HG03432 (cell line): ENCODE results near the gene TMEM273.

Experiments
- ATAC-seq: cut with Tn5 transposase; IDR thresholded peaks from one replicate; pipeline ENCODE4 v1.9.1; 2021; ENCODE audit warnings: mild to moderate bottlenecking, moderate library complexity; ENCODE audit not compliant: unreplicated experiment

TMEM273 gene

DNA sequence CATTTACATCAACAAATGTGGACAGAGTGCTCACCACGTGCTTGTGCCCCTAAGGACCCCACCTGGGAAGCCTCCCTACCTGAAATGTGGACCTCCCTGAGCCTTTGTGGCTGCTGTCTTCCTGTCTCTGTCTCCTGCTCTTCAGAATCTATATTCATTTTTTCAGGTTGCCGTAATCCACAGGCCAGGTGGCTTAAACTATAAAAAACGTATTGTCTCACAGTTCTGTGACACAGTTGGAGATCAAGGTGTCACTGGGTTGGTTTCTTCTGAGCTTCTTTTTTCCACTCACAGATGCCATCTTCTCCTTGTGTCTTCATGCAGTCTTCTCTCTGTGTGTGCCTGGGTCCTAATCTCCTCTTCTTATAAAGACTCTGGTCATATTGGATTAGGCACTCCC is 67.3 kb downstream of the TMEM273 start:
- no peak for ATAC-seq

DNA sequence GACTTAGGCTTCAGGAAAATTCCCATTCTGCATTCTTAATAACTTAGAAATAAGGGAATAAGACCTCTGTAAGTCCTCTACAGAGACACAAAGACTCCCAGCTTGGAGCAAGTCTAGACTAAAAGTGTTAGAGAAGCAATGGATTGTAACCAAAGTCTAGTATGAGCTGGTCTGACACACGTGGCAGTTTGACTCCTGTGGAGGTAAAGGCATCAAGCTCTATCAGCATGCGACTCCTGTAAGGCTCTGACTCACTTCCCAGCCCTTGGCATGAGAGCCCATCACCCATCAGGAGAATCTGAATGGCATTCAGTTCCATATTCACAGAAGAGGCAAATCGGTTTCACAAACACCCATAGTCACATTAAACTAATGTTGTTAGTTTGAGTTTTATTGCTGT is 68.4 kb downstream of the TMEM273 start:
- no peak for ATAC-seq

DNA sequence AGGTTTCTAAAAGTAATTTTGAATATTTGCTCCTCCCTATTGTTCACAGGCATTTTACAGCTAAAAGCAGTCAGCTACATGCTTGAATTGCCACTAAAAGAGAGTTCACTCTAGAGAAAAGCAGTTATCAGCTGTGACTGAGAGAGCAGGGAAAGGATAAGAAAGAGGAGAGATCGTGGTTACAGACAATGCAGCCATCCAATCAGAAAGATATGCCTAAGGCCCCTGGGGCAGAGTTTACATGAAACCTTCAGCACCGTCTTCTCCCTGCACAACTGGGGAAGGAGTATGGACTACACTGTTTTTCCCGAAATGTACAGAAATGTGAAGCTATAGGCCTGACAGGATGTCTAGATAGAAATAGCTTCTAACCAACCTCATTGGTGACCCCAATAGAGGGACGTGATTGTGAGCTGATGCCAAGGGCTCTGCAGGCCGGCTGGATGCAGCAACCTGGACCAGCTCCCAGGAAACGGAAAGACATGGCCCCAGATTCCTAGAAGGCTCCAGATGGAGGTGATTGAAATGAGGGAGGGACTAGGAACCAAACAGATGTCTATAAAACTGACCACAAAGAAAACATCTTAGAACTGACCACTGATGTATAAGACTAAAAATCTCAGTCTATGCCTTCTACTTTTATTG is 69.6 kb downstream of the TMEM273 start:
- ATAC-seq: no peak

DNA sequence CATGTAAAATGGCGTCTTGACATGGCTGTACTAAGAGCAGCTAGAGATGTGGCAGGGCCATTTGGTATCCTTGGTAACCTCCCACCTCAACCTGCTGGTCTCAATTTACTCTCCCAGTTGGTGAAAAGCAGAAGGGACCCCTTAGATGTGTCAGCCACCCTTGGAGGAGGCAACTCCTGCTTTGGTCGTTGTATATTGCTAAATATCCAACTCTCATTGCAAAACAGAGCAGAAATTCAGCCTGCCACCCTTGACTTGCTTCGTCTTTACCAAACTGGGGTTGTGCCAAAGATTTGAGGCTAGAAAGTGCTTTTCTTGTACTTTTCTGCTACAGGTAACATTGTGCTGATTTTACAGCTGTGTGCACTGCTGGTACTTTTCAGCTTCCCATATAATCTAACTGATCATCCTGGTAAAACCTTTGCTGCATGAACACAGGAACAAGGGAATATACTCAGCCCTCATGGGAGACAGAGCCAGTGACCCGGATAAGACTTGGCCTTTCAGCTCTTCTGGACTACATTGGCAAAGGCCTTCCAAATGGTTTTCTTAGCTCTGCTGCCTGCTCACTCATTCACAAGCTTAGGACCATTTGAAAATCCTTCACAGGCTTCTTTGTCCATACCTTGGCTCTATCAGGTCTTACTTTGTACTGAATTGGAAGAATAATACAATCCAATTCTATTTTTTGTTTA is 70.7 kb downstream of the TMEM273 start:
- no peak for ATAC-seq

DNA sequence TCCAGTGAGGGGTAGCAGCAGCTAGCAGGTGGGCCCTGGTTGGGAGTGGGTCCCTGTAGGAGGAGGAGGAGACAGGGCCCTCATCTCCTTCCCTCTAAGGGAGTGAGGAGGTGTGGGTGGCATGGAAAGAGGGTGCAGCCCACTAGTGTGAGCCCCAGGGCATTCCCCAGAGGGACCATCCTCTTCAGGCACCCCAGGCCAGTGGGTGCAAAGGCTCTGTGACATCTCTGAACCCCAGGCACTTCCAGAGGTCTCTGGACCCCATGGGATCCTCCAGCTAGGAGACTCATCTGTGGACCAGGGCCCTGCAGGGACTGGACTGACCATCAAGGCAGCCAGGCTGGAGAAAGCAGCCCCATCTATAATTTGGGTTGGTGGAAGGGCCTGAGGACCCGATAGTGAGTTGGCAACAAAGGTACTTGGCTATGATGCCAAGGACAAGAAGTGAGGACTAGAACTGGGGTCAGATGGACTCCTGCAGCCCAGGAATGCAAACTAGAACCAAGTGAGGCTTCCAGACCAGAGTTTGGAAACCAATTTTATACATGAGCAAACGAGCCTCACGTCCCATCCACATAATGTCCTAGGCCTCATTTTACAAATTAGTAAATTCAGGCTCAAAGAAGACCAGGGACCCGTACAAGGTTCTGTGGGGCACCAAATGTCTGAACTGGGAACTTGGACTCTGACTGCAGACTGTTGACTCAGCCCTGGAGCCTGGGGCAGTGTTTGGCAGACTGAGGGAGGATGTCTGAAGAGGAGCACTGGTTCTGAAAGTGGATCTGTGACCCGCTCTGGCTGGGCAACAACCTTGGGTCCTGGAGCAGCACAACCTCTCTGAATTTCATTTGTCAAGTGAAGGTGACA is 71.4 kb downstream of the TMEM273 start:
- no peak for ATAC-seq

DNA sequence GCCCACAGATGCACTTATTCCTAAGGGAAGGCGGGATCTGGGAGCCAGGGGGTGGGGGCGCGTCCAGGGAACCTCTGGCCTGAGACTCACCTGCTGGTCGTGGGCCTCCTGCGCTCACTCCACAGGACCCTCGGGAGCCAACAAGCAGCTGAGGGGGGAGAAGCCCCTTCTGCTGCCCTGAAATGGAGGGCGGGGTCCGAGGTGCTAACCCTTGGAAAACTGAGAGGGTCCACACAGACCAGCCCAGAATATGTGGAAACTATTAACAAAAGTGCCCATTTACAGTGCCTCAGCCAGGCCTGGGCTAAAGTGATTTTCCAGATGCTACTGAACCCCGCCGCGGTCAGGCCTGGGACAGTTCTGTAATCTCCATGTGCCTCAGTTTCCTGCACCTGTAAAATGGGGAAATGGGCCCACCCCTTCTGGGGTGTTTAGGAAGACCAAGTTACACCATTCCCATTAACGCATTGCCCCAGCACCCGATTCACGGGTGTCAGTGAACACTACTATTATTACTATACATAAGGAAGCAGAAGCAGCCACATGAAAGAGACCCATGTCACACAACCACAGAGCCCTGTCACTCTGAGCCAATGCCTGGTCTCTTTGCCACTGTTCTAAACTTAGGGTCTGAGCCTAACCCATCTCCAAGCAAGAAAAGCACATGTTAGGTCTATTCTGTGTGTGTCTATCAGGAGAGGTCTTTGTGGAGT is 72.2 kb downstream of the TMEM273 start:
- ATAC-seq: no peak

DNA sequence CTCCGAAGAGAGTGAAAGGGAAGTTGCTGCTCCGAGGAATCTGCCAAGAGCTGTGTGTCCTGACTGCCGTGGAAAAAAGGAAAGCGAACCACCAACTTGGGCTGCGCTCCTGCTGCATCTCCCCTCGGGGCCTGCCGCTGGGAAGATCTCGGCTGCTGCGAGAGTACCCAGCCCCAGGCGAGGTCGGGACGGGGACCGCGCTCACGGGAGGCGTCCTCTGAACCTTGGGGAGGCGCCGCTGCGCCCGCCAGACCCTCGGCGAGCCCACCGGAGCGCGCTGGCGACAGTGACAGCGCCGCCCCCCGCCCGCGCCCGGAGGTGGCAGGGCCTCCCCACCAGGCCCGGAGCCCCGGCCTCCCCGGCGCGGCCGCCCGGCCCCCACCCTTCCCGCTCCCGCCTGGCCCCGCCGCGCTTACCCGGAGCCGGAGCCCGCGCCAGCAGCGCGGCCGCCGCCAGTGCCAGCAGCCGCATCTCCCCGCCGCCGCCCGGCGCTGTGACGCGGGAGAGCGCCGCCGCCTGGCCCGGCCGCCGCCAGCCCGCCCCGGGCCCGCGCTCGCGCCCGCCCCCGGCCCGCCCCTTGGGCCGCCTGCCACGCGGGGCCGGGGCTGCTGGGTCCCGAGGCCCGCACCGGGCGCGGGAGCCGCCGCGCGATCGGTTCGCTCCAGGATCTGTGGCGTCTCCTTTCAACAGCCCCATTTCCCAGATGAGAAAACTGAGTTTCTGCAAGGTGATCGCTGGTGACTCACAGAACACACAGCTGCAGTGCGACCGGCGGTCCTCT is 73.0 kb downstream of the TMEM273 start, which contains the start of gene VSTM4:
Gene VSTM4 (minus strand): TSS at position 508 of the 781 bp plus-strand sequence. CDS start 37 bp downstream, at position 471.
- ATAC-seq: no peak

DNA sequence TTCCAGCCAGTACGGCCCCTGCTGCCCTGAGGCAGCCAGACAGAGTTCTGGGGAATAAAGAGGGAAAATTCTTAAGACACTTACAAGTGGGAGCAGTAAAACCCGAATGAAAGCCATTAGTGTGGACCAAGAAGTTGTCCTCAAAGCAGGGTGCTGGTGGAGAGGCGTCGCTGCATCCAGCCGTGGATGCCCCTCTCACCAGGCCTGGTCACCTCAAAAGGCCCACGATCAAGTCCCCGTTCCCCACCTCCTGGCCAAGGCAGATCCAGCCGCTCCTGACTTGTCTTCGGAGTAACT is 73.5 kb downstream of the TMEM273 start:
- no peak for ATAC-seq

DNA sequence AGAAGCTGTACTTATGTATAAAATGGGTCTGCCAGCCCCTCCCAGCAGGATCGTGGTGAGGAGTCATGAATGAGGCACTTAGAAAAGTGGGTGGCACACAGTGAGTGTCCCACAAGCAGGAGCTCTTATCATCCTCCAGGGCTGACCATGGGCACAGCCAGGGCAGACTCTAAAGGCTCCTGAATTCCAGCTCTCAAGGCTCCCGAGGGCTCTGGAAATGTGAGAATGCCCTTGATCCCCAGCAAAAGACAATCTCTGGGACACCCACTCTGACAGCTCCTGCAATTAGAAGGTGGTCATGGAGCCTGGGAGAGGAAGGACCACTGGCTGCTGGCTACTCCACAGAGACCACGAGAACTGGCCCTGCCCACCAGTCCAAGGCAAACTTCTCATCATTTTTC is 74.5 kb downstream of the TMEM273 start:
- ATAC-seq: no peak

DNA sequence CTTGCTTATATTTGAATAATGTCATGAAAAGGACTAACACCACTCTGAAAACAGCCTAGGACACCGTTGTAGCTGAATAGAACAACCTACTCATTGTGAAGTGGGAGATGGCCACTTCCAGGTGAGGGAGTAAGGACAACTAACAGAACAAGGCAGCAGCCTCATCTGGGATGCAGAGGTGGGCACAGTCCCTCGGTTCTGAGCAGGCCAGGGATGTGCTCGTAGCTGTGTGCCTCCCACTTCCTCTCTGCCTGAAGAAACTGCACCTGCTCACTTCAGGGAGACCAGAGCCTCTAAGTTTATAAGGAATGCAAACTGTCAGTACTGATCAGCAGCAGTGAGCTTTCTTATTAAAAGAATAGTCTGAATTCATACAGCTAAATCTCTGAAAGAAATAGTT is 75.3 kb downstream of the TMEM273 start:
- no peak for ATAC-seq

DNA sequence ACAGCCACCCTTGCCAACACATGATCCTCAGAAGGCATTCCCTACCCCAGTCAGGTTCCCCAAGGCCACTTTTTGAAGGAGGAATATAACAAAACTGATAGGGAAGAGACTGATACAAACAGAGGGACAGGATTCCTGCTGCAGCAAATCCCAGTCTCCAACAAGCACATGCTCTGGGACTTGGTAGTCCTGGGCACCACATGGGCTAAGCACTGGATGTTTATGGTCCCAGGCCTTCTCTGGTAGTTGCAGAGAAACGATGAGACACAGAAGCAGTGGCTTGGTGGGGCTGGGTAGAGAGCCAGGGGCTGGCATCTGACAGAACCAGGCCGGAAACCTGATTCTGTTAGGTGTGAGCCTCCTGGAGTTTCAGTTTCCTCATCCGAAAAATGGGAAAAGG is 76.1 kb downstream of the TMEM273 start:
- ATAC-seq: no peak

DNA sequence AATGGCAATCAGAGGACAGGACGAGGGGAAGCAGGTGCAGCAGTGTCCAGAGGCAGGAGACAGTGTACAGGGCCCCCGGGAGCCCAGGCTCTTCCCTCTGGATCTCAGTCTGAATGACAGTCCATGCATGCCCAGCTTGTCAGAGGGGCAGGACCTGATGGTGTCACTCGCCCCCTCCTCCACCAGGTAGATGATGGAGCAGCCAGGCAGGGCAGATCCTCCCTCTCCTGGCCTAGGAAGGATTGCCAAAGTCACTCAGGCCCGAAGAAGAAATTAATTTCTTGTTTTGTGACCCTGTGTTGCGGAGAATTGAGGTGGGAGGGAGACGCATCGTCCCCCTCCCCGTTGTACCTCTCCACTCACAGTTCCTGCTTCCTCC is 76.9 kb downstream of the TMEM273 start:
- ATAC-seq: no peak

DNA sequence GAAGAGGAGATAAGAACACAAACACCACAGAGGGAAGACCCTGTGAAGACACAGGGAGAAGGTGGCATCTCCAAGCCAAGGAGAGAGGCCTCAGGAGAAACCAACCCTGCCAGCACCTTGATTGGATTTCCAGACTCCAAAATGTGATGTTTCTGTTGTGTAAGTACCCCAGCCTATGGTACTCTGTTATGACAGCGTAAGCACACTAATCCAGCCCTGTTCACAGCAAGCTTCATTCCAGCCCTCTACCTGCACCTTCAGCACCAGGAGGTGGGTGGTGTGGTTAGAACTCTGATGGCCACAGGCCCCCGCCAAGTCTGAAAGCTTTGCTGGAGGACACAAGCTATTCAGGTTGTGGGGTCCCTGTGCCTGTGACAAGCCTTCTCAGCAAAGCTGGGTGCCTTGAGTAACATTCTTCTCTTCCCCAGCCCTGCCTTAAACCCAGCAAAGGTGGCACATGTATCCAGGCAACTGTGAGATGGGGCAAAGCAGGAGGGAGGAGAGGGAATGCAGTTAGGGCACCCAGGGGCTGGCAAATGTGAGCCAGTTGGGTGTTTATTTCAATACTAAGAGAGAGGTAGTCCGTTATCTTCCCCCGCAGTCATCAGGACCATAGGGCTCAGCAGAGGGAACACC is 77.4 kb downstream of the TMEM273 start:
- no peak for ATAC-seq

DNA sequence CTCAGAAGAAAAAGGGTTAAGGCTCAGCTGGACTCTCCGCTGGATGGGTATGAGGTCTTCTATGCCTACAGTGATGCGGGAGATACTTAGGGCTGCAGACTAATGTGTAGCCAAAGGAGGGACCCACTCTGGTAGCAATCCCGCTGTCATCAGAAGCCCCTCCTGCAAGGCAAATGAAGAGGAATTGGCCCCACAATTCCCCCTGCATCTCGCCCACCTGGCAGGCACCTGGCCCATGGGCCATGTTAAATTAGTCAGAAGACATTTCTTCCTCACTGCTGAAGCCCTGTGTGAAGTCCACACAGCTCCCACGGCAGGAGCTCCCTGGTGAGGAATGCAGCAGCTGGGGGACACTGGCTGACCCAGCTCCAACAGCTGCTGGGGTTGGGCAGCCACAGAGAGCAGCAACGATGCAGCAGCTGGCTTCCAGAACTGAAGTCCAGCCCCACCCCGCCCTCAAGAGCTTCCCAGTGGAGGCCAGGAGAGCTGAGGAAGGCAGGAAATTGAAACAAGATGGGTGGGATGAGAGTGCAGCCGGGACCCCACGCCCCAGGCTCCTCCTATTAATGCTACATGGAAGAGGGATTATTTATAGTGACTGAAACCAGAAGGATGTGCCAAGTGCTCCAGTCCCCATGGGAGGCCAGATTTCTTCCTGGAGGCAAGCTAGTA is 78.4 kb downstream of the TMEM273 start:
- ATAC-seq: no peak

DNA sequence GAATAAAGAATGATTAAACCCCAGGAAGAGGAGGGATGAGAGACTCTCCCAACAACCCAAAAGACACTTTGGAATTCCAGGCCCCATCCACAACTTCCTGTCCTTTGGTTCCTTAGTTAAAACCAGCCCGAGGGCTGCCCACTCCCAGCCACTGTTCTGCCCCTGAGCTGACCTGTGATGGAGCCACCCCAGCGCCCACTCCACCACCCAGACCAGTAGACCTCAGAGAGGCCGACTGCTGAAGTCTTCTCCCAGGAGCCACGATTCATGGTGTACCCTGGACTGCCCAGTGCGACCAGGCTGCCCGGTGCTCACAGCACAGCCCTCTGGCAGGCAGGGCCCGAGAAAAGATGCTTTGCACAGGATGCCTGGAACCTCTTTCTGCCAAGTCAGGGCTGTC is 79.5 kb downstream of the TMEM273 start:
- no peak for ATAC-seq

DNA sequence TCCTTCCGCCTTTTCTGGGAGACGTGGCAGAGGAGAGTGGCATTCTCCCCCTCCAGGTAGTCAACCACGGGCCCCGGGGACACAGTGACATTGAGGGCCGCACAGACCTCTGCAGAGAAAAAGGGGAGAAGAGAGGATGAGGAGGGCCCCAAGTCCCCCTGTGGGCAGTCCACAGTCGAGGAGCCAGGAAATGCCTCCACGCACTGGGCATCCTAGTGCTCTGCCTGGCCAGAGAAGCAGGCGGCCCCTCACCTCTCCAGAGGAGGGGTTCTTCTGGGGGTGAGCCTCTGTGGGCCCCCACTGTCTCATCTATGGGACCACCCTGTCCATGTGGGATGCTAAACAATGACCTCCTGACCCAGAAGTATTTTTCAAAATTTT is 80.3 kb downstream of the TMEM273 start:
- no peak for ATAC-seq

DNA sequence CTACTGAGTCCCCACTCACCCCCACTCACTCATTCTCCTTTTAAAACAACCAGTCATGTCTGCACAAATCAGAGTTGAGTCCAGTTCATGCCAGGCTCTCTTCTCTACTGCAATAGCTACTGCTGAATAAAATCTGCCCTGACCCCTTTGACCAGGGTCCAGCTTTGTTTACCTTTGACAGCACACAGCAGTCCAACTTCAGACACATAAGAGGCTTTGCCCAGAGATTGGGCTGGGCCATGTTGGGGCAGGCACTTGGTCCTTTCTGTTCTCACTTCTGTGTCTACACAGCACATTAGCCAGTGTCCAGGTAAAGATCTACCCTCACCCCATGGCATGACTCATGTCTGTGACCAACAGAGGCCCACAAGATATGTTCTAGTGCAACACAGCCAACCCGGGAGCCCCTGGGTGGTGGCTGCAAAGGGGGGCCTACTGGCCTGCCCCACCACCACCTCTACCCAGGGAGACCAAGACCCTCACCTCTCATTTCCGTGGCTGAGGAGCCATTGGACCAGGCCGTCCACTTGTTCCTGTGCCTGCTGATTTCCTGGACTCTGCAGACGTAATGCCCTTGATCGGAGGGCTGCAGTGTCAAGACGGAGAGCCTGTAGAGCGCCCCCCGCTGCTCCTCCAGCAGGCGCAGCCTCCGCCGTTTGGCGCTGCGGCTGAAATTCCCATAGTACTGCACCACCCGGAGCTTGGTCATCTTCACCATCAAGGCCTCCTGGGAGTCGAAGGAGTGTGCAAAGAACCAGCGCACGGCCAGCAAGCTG is 80.9 kb downstream of the TMEM273 start:
- ATAC-seq: no peak

DNA sequence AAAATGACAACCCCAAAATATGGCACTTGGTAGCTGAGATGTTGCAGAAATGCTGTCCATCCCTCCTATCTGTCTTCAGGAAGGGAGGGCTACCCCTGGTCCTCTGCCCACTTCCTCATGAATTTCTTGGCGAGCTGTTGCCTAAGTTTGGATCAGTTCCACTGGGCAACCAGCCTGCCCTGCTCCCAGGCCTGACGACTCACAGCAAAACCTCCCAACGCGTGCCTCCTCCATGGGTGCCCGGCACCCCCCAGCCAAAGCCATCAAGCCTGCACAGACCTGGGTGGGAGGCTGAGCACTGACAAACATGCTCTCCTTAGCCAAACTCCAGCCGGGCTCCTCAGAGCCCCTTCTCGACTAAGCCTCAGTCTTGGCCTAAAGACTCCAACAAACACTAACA is 81.7 kb downstream of the TMEM273 start:
- ATAC-seq: no peak

DNA sequence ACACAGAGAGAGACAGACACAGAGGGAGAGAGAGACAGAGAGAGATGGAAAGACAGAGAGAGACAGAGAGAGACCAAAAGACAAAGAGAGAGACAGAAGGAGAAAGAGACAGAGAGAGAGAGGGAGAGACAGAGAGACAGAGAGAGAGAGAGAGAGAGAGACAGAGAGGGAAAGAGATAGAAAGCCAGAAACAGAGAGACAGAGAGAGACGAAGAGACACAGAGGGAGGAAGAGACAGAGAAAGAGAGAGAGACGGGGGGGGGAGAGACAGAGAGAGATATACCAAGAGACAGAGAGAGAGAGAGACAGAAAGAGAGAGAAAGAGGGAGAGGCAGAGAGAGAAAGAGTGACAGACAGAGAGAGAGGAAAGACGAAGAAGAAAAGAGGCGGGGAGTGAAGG is 83.1 kb downstream of the TMEM273 start:
- no peak for ATAC-seq
